Activated T-cell treated with anti-CD3 and anti-CD28 coated beads, Interleukin-2, amount 50 U/mL, for 4 hours (primary cell): Measurements from ENCODE around the gene APC2. TPM values are rescaled to one million over a fixed set of nuclear protein-coding genes. Genes with fewer than 3 reads are reported as not detected.

Experiments used
- total RNA-seq, 3 donors: library from RNA; stranded (reverse); gene quantifications; one replicate each; pipeline ENCODE4 v1.2.1, GENCODE V29; 2021

APC2 gene
- total RNA-seq, 3 donors from 2014 or later, result 0.13 to 0.45 (median 0.16) TPM

Other genes with a start within 250 kb of the APC2 start
- gene STK11, start 244.3 kb upstream of the APC2 start, total RNA-seq, result 10 to 100 TPM; 64.4 to 72.0 (median 69.8) TPM
- gene CBARP, start 212.1 kb upstream of the APC2 start, total RNA-seq, result 1 to 10 TPM in 2 of 3 donors, under 1 TPM in 1; 0.63 to 1.4 (median 1.1) TPM
- 100 to 1,000 TPM; 259 to 434 (median 312) TPM for gene ATP5F1D, start 208.4 kb upstream of the APC2 start, total RNA-seq
- 10 to 100 TPM; 63.2 to 70.0 (median 68.7) TPM for gene MIDN, start 201.5 kb upstream of the APC2 start, total RNA-seq
- 100 to 1,000 TPM; 269 to 294 (median 285) TPM for gene CIRBP, start 180.8 kb upstream of the APC2 start, total RNA-seq
- gene FAM174C, start 174.6 kb upstream of the APC2 start, total RNA-seq, result 100 to 1,000 TPM; 189 to 199 (median 194) TPM
- not detected for gene EFNA2, start 164.2 kb upstream of the APC2 start, total RNA-seq
- gene NDUFS7, start 66.2 kb upstream of the APC2 start, total RNA-seq, result 100 to 1,000 TPM; 124 to 142 (median 137) TPM
- 10 to 100 TPM; 16.0 to 25.9 (median 23.1) TPM for gene GAMT, start 48.6 kb upstream of the APC2 start, total RNA-seq
- 100 to 1,000 TPM; 296 to 322 (median 303) TPM for gene DAZAP1, start 42.5 kb upstream of the APC2 start, total RNA-seq
- 1,000 to 10,000 TPM; 2,317 to 2,484 (median 2,379) TPM for gene RPS15, start 11.7 kb upstream of the APC2 start, total RNA-seq
- 10 to 100 TPM; 31.0 to 32.1 (median 32.0) TPM for gene C19orf25, start 29.1 kb downstream of the APC2 start, total RNA-seq
- gene PCSK4, start 40.2 kb downstream of the APC2 start, total RNA-seq, result under 1 TPM; 0.46 to 0.50 (median 0.49) TPM
- gene REEP6, start 41.1 kb downstream of the APC2 start, total RNA-seq, result 1 to 10 TPM; 1.8 to 3.4 (median 1.9) TPM
- 1 to 10 TPM; 5.8 to 9.7 (median 6.8) TPM for gene ADAMTSL5, start 62.9 kb downstream of the APC2 start, total RNA-seq
- gene PLK5, start 74.0 kb downstream of the APC2 start, total RNA-seq, result not detected
- 10 to 100 TPM; 12.5 to 17.0 (median 12.6) TPM for gene MEX3D, start 118.2 kb downstream of the APC2 start, total RNA-seq
- gene MBD3, start 142.7 kb downstream of the APC2 start, total RNA-seq, result 100 to 1,000 TPM; 153 to 180 (median 163) TPM
- 100 to 1,000 TPM; 226 to 252 (median 250) TPM for gene UQCR11, start 155.3 kb downstream of the APC2 start, total RNA-seq
- 100 to 1,000 TPM; 144 to 184 (median 153) TPM for gene TCF3, start 202.5 kb downstream of the APC2 start, total RNA-seq